VCaP (cell line): Measurements from ENCODE around the gene CREBL2.

Experiments
- H3K27ac ChIP-seq: fragments of 450-650 bp; 2 replicates; pipeline ENCODE4 v1.5.1; 2017
- TF ChIP-seq, protein P1 (sequence below): fragments of 450-650 bp; conservative IDR thresholded peaks from 2 replicates; pipeline ENCODE4 v1.5.1; 2017; ENCODE audit warnings: mild to moderate bottlenecking, moderate library complexity

Gene CREBL2

DNA sequence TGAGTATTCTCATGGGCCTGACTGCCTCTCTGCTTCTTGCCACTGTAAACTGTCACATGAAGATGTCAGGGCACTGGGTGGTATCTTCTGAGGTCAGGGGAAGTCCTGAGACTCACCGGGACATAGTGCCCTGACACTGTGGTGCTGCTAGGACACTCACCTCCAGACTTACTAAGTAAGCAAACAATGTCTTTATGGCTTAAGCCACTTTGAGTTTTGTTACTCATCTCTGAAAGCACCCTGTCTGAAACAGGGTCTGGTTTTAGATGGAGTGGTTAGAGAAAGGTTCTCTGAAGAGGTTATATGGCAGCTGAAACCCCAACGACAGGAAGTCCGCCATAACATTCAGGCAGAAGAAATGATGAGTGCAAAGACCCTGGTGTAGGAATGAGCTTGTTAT is 61.6 kb downstream of the CREBL2 start:
- TF ChIP-seq, protein P1, sequence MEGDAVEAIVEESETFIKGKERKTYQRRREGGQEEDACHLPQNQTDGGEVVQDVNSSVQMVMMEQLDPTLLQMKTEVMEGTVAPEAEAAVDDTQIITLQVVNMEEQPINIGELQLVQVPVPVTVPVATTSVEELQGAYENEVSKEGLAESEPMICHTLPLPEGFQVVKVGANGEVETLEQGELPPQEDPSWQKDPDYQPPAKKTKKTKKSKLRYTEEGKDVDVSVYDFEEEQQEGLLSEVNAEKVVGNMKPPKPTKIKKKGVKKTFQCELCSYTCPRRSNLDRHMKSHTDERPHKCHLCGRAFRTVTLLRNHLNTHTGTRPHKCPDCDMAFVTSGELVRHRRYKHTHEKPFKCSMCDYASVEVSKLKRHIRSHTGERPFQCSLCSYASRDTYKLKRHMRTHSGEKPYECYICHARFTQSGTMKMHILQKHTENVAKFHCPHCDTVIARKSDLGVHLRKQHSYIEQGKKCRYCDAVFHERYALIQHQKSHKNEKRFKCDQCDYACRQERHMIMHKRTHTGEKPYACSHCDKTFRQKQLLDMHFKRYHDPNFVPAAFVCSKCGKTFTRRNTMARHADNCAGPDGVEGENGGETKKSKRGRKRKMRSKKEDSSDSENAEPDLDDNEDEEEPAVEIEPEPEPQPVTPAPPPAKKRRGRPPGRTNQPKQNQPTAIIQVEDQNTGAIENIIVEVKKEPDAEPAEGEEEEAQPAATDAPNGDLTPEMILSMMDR = no peak

GRCh38 chr12:12676605-12677004 is 64.9 kb downstream of the CREBL2 start:
- H3K27ac ChIP-seq = no peak overlapping the region
- TF ChIP-seq, protein P1 = no peak

More for the DNA sequence above, 61.6 kb downstream of the CREBL2 start:
- no peak overlapping the region for H3K27ac ChIP-seq

- TF ChIP-seq, protein P1 = no peak
- no peak overlapping the region for H3K27ac ChIP-seq
These were observed 69.5 kb downstream of the CREBL2 start for GRCh38 chr12:12681061-12681765.

DNA sequence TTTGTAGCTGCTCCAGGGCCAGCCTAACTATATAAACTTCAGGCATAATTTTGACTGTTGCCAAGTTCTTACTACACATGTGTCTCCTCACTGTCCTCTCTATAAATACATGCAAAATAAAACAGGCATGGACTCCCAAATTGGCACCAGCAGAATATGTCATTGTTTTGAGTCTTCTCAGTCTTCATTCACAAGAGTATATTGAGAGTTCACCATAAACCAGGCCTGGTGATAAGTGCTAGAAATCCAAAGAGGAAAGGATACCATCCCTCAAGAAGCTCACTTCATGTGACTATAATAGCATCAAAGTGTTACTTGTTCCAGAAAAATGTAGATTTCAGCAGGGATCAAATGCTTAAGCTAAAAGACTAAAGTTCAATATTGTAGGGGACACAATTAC is 70.6 kb downstream of the CREBL2 start:
- no peak overlapping the region for H3K27ac ChIP-seq
- TF ChIP-seq, protein P1 = no peak

GRCh38 chr12:12683136-12683697 is 71.5 kb downstream of the CREBL2 start:
- TF ChIP-seq, protein P1 = no peak
- H3K27ac ChIP-seq = no peak overlapping the region; the same call in 1 of the 2 replicates

GRCh38 chr12:12683725-12684124 is 72.0 kb downstream of the CREBL2 start:
- H3K27ac ChIP-seq = peak overlapping the region; percentile 26; the same call in 1 of the 2 replicates
- TF ChIP-seq, protein P1 = no peak

DNA sequence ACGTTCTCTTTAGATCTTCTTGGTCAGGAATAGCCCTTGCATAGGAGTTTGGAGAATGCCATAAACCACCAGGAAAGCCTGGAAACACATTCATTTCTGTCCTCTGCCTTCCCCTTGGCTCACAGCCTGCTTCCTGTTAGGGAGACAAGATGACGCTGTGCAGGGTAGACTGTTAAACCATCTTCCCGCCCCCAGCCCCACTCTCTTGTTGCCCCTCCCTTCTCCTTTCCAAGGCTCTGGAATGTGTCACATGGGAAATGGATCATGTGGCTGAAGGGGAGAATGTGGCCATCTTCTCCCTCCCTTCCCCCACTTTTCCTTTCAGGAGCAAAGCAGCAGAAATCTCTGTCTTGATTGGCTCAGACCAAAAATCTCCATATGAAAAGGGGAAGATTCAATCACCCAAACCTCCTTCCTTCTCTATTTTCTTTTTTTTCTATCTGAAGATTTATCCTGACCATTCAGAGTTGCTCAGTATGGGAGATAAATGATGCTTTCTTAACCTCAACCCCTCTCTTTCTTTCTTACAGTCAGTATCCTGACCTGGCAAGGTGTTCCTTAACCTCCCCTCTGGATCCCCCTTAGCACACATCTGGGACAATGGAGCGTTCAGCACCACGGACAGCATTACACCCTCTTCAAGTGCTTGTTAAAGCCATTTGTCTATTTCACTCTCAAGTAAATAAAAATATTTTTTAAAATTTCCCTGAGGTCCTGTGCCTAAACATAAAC is 72.9 kb downstream of the CREBL2 start:
- H3K27ac ChIP-seq = peak overlapping the region; percentile 26; the same call in 1 of the 2 replicates

More for the DNA sequence above, 72.9 kb downstream of the CREBL2 start:
- TF ChIP-seq, protein P1 = no peak
